HCT116 (cell line): ENCODE results near the gene CFAP410. TPM values are rescaled to one million over a fixed set of nuclear protein-coding genes. Genes with fewer than 3 reads are reported as not detected.

ENCODE experiments used
- ATAC-seq: fragments of 200-7000 bp; cut with Tn5 transposase; 2 replicates; pipeline ENCODE4 v1.9.1; 2020; ENCODE audit warnings: mild to moderate bottlenecking, moderate library complexity
- BruUV-seq: library from RNA; stranded (reverse); fragments of 400-500 nt; replicated peaks from 2 replicates; lab custom pipeline; 2021; lab: Mats Ljungman, UMichigan
- CTCF ChIA-PET: fragments of 300-600 bp; sonication (Branson Sonifier 250); formaldehyde crosslinking; loops from one replicate; lab custom pipeline; 2021; ENCODE audit warnings: antibody characterized with exemption; lab: Charles Lee
- POLR2A ChIA-PET: fragments of 300-600, 350-600 bp; sonication (Branson Sonifier 250); formaldehyde crosslinking; loops from one replicate; lab custom pipeline; 2021; ENCODE audit warnings: antibody characterized with exemption; lab: Charles Lee
- RAD21 ChIA-PET, 2 experiments: fragments of 300-600 bp; sonication (Branson Sonifier 250); formaldehyde crosslinking; loops; one replicate each; lab custom pipeline; 2023; ENCODE audit warnings: low total read pairs in 2 of 2; ENCODE audit not compliant: uncharacterized antibody in 2 of 2, unreplicated experiment in 2 of 2, low non-redundant PET in 1 of 2; lab: Charles Lee
- DNase-seq: peaks from one replicate; pipeline ENCODE4 v3.0.0-alpha.2; 2010; ENCODE audit warnings: low read depth, low spot score
- H2AFZ ChIP-seq: fragments of 200-600 bp; shearing (Covaris generic), sonication (generic); 2 replicates; pipeline ENCODE4 v1.6.1; 2017; ENCODE audit warnings: low read depth, mixed run types, mixed read lengths, antibody characterized with exemption, low read length; ENCODE audit not compliant: poor library complexity, severe bottlenecking
- H3K27ac ChIP-seq: 2 replicates; pipeline ENCODE4 v1.5.1; 2012; ENCODE audit warnings: low read depth, low read length
- H3K27me3 ChIP-seq: fragments of 200-600 bp; sonication (generic); 2 replicates; pipeline ENCODE4 v1.6.1; 2016; ENCODE audit warnings: mixed run types, low read length, mixed read lengths; ENCODE audit not compliant: insufficient read depth
- H3K36me3 ChIP-seq, 2 experiments: fragments of 200-500 bp in 1 of 2; fragments of 200-600 bp in 1 of 2; sonication (Bioruptor generic) in 1 of 2; sonication (generic) in 1 of 2; 2 replicates each; pipeline versions ENCODE4 v1.5.1 to v1.6.1; 2014 to 2016; ENCODE audit warnings: low read length in 2 of 2, inconsistent platforms in 1 of 2, mixed read lengths in 1 of 2, mixed run types in 1 of 2; ENCODE audit not compliant: insufficient read depth in 2 of 2, control insufficient read depth in 1 of 2
- H3K4me1 ChIP-seq, 2 experiments: fragments of 200-600 bp in 1 of 2; sonication (generic) in 1 of 2; 2 replicates each; pipeline versions ENCODE4 v1.5.1 to v1.6.1; 2012 to 2017; ENCODE audit warnings: low read length in 2 of 2, inconsistent platforms in 1 of 2, mild to moderate bottlenecking in 1 of 2, mixed read lengths in 1 of 2, mixed run types in 1 of 2, moderate library complexity in 1 of 2; ENCODE audit not compliant: insufficient read depth in 2 of 2, control insufficient read depth in 1 of 2
- H3K4me2 ChIP-seq: fragments of 200-600 bp; sonication (generic); 2 replicates; pipeline ENCODE4 v1.6.1; 2017; ENCODE audit warnings: mixed run types, low read length, mixed read lengths
- H3K4me3 ChIP-seq, 2 experiments: fragments of 200-600 bp in 1 of 2; sonication (generic) in 1 of 2; replicated peaks in 1 of 2; 2 replicates each; pipeline ENCODE4 v1.5.1; 2011 to 2016; ENCODE audit warnings: low read length in 2 of 2, control low read depth in 1 of 2, low read depth in 1 of 2, mild to moderate bottlenecking in 1 of 2, mixed read lengths in 1 of 2, mixed run types in 1 of 2
- H3K79me2 ChIP-seq: fragments of 200-600 bp; sonication (generic); 2 replicates; pipeline ENCODE4 v1.6.1; 2017; ENCODE audit warnings: mild to moderate bottlenecking, mixed run types, low read length, moderate library complexity, mixed read lengths; ENCODE audit not compliant: insufficient read depth
- H3K9ac ChIP-seq: fragments of 200-600 bp; sonication (generic); 2 replicates; pipeline ENCODE4 v1.6.1; 2016; ENCODE audit warnings: low read length, mixed read lengths
- H3K9me2 ChIP-seq: fragments of 200-600 bp; sonication (generic), shearing (Covaris generic); 2 replicates; pipeline ENCODE4 v1.6.1; 2017; ENCODE audit warnings: mixed run types, mild to moderate bottlenecking, moderate library complexity; ENCODE audit not compliant: insufficient read depth
- H3K9me3 ChIP-seq, 2 experiments: fragments of 200-500 bp in 1 of 2; fragments of 200-600 bp in 1 of 2; sonication (Bioruptor generic) in 1 of 2; sonication (generic) in 1 of 2; 2 replicates each; pipeline ENCODE4 v1.6.1; 2014 to 2017; ENCODE audit warnings: low read length in 2 of 2, mixed read lengths in 2 of 2, inconsistent platforms in 1 of 2, low read depth in 1 of 2, mild to moderate bottlenecking in 1 of 2, mixed run types in 1 of 2, moderate library complexity in 1 of 2; ENCODE audit not compliant: control insufficient read depth in 1 of 2, insufficient read depth in 1 of 2
- H4K20me1 ChIP-seq: fragments of 200-600 bp; sonication (generic), shearing (Covaris generic); 2 replicates; pipeline ENCODE4 v1.6.1; 2017; ENCODE audit warnings: mixed run types, mild to moderate bottlenecking, moderate library complexity; ENCODE audit not compliant: insufficient read depth
- CBX3 ChIP-seq: IDR thresholded peaks from 2 replicates; pipeline ENCODE4 v1.6.1; 2012; ENCODE audit warnings: low read depth
- EGR1 ChIP-seq: IDR thresholded peaks from 2 replicates; pipeline ENCODE4 v1.6.1; 2012; ENCODE audit warnings: low read depth
- EZH2phosphoT487 ChIP-seq: fragments of 200-600 bp; IDR thresholded peaks from 2 replicates; pipeline ENCODE4 v1.6.1; 2018; ENCODE audit warnings: antibody characterized with exemption, borderline replicate concordance
- FOSL1 ChIP-seq: IDR thresholded peaks from 2 replicates; pipeline ENCODE4 v1.6.1; 2012; ENCODE audit warnings: low read depth
- JUND ChIP-seq: IDR thresholded peaks from 2 replicates; pipeline ENCODE4 v1.6.1; 2012
- MAX ChIP-seq: IDR thresholded peaks from 2 replicates; pipeline ENCODE4 v1.6.1; 2012
- POLR2A ChIP-seq: IDR thresholded peaks from 2 replicates; pipeline ENCODE4 v1.7.0; 2011; ENCODE audit warnings: borderline replicate concordance; ENCODE audit not compliant: insufficient read depth, insufficient read length; ENCODE audit errors: extremely low read depth
- SIN3A ChIP-seq: IDR thresholded peaks from 2 replicates; pipeline ENCODE4 v1.6.1; 2012; ENCODE audit warnings: low read depth
- TCF7L2 ChIP-seq: IDR thresholded peaks from 2 replicates; pipeline ENCODE4 v1.7.0; 2011; ENCODE audit warnings: borderline replicate concordance, inconsistent platforms; ENCODE audit not compliant: insufficient read depth, insufficient read length; ENCODE audit errors: extremely low read depth
- YY1 ChIP-seq: IDR thresholded peaks from 2 replicates; pipeline ENCODE4 v1.6.1; 2011; ENCODE audit warnings: low read length, low read depth, moderate library complexity, mild to moderate bottlenecking; ENCODE audit not compliant: insufficient replicate concordance; ENCODE audit errors: extremely low read depth
- ZFX ChIP-seq: fragments of 450-650 bp; IDR thresholded peaks from 2 replicates; pipeline ENCODE4 v1.6.1; 2017
- ZNF274 ChIP-seq: fragments of 200-500 bp; sonication (Bioruptor generic); IDR thresholded peaks from 2 replicates; pipeline ENCODE4 v1.6.1; 2014; ENCODE audit warnings: mild to moderate bottlenecking, low read depth, low read length, inconsistent platforms
- intact Hi-C: fragments of 100-400 bp; cut with micrococcal nuclease; formaldehyde crosslinking; loops from 2 replicates; pipeline ENCODE4 v1.10.0; 2022
- total RNA-seq: library from RNA; stranded (reverse); gene quantifications from one replicate; pipeline ENCODE4 v1.2.1, GENCODE V29; 2021; ENCODE audit not compliant: unreplicated experiment

Gene CFAP410
- total RNA-seq, 1 experiment from 2014 or later, result 15.3 TPM

GRCh38 chr21:44378646-44379514, 39.7 kb upstream of the CFAP410 start:
- RAD21 ChIA-PET, result no interaction called here
- TF ChIP-seq JUND, result no peak
- TF ChIP-seq YY1, result no peak
- no peak for TF ChIP-seq FOSL1
- TF ChIP-seq MAX, result no peak
- no peak for TF ChIP-seq CBX3
- no peak for TF ChIP-seq POLR2A
- TF ChIP-seq ZFX, result no peak
- no peak for TF ChIP-seq EGR1
- no peak for TF ChIP-seq SIN3A
- TF ChIP-seq TCF7L2, result no peak
- TF ChIP-seq ZNF274, result no peak
- no peak for TF ChIP-seq EZH2phosphoT487
- DNase-seq (no peak), ATAC-seq (no peak)
- POLR2A ChIA-PET, result no interaction called here
- Histone ChIP-seq H3K9me2 (no peaks in the 10 kb centered on the region), H3K79me2 (no peaks in the 10 kb centered on the region), H3K4me1 (no peaks in the 10 kb centered on the region), H4K20me1 (no peaks in the 10 kb centered on the region), H3K4me2 (no peak overlapping the region), H2AFZ (no peak overlapping the region), H3K27ac (no peak overlapping the region), H3K4me3 (no peak overlapping the region), H3K36me3 (no peaks in the 10 kb centered on the region), H3K9me3 (no peaks in the 10 kb centered on the region), H3K9ac (no peak overlapping the region), H3K27me3 (no peaks in the 10 kb centered on the region)
- intact Hi-C loops, result no loop called here
- BruUV-seq, result no TSS peak
- CTCF ChIA-PET, result no interaction called here
